Smooth muscle cell (in vitro differentiated cells): ENCODE measurements around the gene PLAAT4. TPM values are rescaled to one million over a fixed set of nuclear protein-coding genes. Genes with fewer than 3 reads are reported as not detected.

Source experiments
- DNase-seq: peaks from one replicate; lab custom pipeline; 2025; ENCODE audit not compliant: unreplicated experiment; lab: John Stamatoyannopoulos, UW
- H2AFZ ChIP-seq: fragments of 200-600 bp; sonication (generic); 2 replicates; pipeline ENCODE4 v1.6.0; 2016; ENCODE audit warnings: antibody characterized with exemption, low read depth, mild to moderate bottlenecking
- H3F3A ChIP-seq: fragments of 200-600 bp; sonication (generic); 2 replicates; pipeline ENCODE4 v1.6.0; 2017; ENCODE audit warnings: antibody characterized with exemption, low read depth
- H3K27ac ChIP-seq: fragments of 200-600 bp; sonication (generic); 2 replicates; pipeline ENCODE4 v1.5.1; 2016; ENCODE audit warnings: low read depth, mild to moderate bottlenecking
- H3K27me3 ChIP-seq: fragments of 200-600 bp; sonication (generic); 2 replicates; pipeline ENCODE4 v1.6.1; 2016; ENCODE audit warnings: low read depth, mild to moderate bottlenecking
- H3K36me3 ChIP-seq: fragments of 200-600 bp; sonication (generic); 2 replicates; pipeline ENCODE4 v1.5.1; 2016; ENCODE audit warnings: low read depth
- H3K4me1 ChIP-seq: fragments of 200-600 bp; sonication (generic); 2 replicates; pipeline ENCODE4 v1.5.1; 2016; ENCODE audit warnings: low read depth
- H3K4me2 ChIP-seq: fragments of 200-600 bp; sonication (generic); 2 replicates; pipeline ENCODE4 v1.6.0; 2016; ENCODE audit warnings: mild to moderate bottlenecking
- H3K4me3 ChIP-seq: fragments of 200-600 bp; sonication (generic); 2 replicates; pipeline ENCODE4 v1.5.1; 2016; ENCODE audit warnings: mild to moderate bottlenecking
- H3K79me2 ChIP-seq: fragments of 200-600 bp; sonication (generic); 2 replicates; pipeline ENCODE4 v1.6.0; 2016; ENCODE audit warnings: low read depth, mild to moderate bottlenecking
- H3K9ac ChIP-seq: fragments of 200-600 bp; sonication (generic); 2 replicates; pipeline ENCODE4 v1.6.0; 2016; ENCODE audit warnings: low read depth
- H3K9me3 ChIP-seq: fragments of 200-600 bp; sonication (generic); replicated peaks from 2 replicates; pipeline ENCODE4 v1.5.1; 2016; ENCODE audit warnings: low read depth
- H4K20me1 ChIP-seq: fragments of 200-600 bp; sonication (generic); 2 replicates; pipeline ENCODE4 v1.6.0; 2016; ENCODE audit warnings: low read depth
- CTCF ChIP-seq: fragments of 200-600 bp; sonication (generic); IDR thresholded peaks from 2 replicates; pipeline ENCODE4 v1.5.1; 2017; ENCODE audit warnings: borderline replicate concordance, mild to moderate bottlenecking, antibody characterized with exemption; ENCODE audit not compliant: insufficient read depth, poor library complexity, severe bottlenecking
- WGBS: methylation state at CpG from one replicate; pipeline ENCODE4 v1.1.7; 2016; ENCODE audit warnings: low lambda C conversion rate; 5-methylcytosine and 5-hydroxymethylcytosine counted together
- polyA plus RNA-seq: library from polyadenylated mRNA; unstranded; fragments of >200 nt; fragmentation: Nextera tagmentation; extraction: Ambion mirVana; gene quantifications from 2 replicates; pipeline ENCODE4 v1.2.1, GENCODE V29; 2016
- total RNA-seq: library from RNA; depleted of rRNA; stranded (reverse); fragments of >200 nt; gene quantifications from 2 replicates; pipeline ENCODE4 v1.2.3, GENCODE V29; 2014

The PLAAT4 gene
- total and polyA plus RNA-seq, 2 experiments from 2014 or later = not detected

GRCh38 chr11:63490551-63491239 lies 45.9 kb upstream of the PLAAT4 start, which contains the start of gene PLAAT5:
Gene PLAAT5, minus strand, starts transcription at chr11:63491167. Its CDS starts 133 bp downstream, at chr11:63491034.
- H3K9me3 ChIP-seq = no peaks in the 10 kb centered on the region
- TF ChIP-seq CTCF = no peak
- H3K36me3 ChIP-seq = no peaks in the 10 kb centered on the region
- WGBS = 4% methylated on average over 38 of the region's 60 CpGs
- H3F3A ChIP-seq = no peaks in the 10 kb centered on the region
- peak within 1 kb of the TSS; percentile 90 for H2AFZ ChIP-seq
- H3K27me3 ChIP-seq = peaks cover 6% of the 10 kb centered on the region
- no peak within 1 kb of the TSS for H3K9ac ChIP-seq
- peak within 1 kb of the TSS; percentile 92 for H3K4me2 ChIP-seq
- no peaks in the 10 kb centered on the region for H4K20me1 ChIP-seq
- peak within 1 kb of the TSS; percentile 57 for H3K4me3 ChIP-seq
- H3K4me1 ChIP-seq = peaks cover 20% of the 10 kb centered on the region
- H3K79me2 ChIP-seq = no peaks in the 10 kb centered on the region
- DNase-seq = no peak
- H3K27ac ChIP-seq = no peak within 1 kb of the TSS

GRCh38 chr11:63491240-63491587 lies 45.4 kb upstream of the PLAAT4 start:
- H3K27me3 ChIP-seq = peaks cover 6% of the 10 kb centered on the region
- peak overlapping the region; percentile 57 for H3K4me3 ChIP-seq
- no peaks in the 10 kb centered on the region for H4K20me1 ChIP-seq
- no peak for DNase-seq
- no peaks in the 10 kb centered on the region for H3K9me3 ChIP-seq
- H3K9ac ChIP-seq = no peak overlapping the region
- H3F3A ChIP-seq = no peaks in the 10 kb centered on the region
- no peak overlapping the region for H3K27ac ChIP-seq
- H3K4me2 ChIP-seq = peak overlapping the region; percentile 92
- 4% methylated on average over 13 of the region's 13 CpGs for WGBS
- no peaks in the 10 kb centered on the region for H3K79me2 ChIP-seq
- H3K4me1 ChIP-seq = peaks cover 20% of the 10 kb centered on the region
- TF ChIP-seq CTCF = no peak
- no peaks in the 10 kb centered on the region for H3K36me3 ChIP-seq
- H2AFZ ChIP-seq = peak overlapping the region; percentile 90

GRCh38 chr11:63491636-63492372 lies 44.8 kb upstream of the PLAAT4 start:
- no peaks in the 10 kb centered on the region for H3F3A ChIP-seq
- H2AFZ ChIP-seq = no peak overlapping the region
- no peaks in the 10 kb centered on the region for H3K79me2 ChIP-seq
- H3K9me3 ChIP-seq = no peaks in the 10 kb centered on the region
- H3K27ac ChIP-seq = no peak overlapping the region
- 35% methylated on average over 11 of the region's 11 CpGs for WGBS
- H3K4me1 ChIP-seq = peaks cover 20% of the 10 kb centered on the region
- no peaks in the 10 kb centered on the region for H3K36me3 ChIP-seq
- DNase-seq = no peak
- H3K9ac ChIP-seq = no peak overlapping the region
- no peaks in the 10 kb centered on the region for H4K20me1 ChIP-seq
- H3K4me3 ChIP-seq = peak overlapping the region; percentile 57
- peak overlapping the region; percentile 92 for H3K4me2 ChIP-seq
- peaks cover 6% of the 10 kb centered on the region for H3K27me3 ChIP-seq
- no peak for TF ChIP-seq CTCF
